BE2C (cell line): Measurements from ENCODE around the gene MYL5.

ENCODE experiments used
- DNase-seq: peaks from one replicate; pipeline ENCODE4 v3.0.0-alpha.2; 2020
- H3K27me3 ChIP-seq: fragments of 250-450 bp; sonication (Bioruptor Pico); 2 replicates; pipeline ENCODE4 v1.5.1; 2020; ENCODE audit warnings: mild to moderate bottlenecking
- H3K36me3 ChIP-seq: fragments of 250-450 bp; sonication (Bioruptor Pico); 2 replicates; pipeline ENCODE4 v1.5.1; 2020; ENCODE audit warnings: mild to moderate bottlenecking
- H3K4me1 ChIP-seq: fragments of 250-450 bp; sonication (Bioruptor Pico); 2 replicates; pipeline ENCODE4 v1.5.1; 2020
- H3K4me3 ChIP-seq: 2 replicates; pipeline ENCODE4 v1.5.1; 2011; ENCODE audit warnings: low read depth, low read length
- H3K9me3 ChIP-seq: fragments of 250-450 bp; sonication (Bioruptor Pico); 2 replicates; pipeline ENCODE4 v1.5.1; 2020
- TF ChIP-seq, protein P1 (sequence below): IDR thresholded peaks from 2 replicates; pipeline ENCODE4 v1.5.1; 2012; ENCODE audit warnings: mild to moderate bottlenecking, low read depth, low read length

The MYL5 gene

DNA sequence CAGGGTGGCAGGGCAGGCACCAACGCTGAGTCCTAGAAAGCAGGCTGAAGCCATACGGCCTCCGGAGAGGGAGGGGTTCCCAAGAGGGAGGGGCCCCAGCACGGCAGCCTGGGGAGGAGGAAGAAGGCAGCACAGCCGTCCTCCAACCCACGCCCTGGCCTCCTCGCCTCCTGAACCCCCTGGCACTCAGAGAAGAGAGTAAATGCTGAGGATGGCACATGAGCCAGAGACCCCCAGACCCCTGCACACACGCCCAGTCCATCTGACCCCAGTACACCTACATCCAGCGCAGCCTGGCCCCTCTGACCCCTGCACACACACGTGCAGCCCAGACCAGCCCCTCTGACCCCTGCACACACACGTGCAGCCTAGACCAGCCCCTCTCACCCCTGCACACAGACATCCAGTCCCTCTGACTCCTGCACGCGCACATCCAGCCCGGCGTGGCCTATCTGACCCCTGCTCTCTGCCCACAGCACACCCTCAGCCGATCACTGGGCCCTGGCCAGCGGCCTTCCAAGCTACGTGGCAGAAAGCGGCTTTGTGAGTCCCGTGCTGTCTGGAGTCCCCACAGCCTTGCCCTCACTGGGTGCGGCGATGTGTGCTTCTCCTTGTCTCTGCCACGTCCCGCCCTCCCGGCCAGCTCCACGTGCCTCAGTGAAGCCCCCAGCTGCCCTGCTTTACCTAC lies 18.7 kb upstream of the MYL5 start:
- TF ChIP-seq, protein P1, sequence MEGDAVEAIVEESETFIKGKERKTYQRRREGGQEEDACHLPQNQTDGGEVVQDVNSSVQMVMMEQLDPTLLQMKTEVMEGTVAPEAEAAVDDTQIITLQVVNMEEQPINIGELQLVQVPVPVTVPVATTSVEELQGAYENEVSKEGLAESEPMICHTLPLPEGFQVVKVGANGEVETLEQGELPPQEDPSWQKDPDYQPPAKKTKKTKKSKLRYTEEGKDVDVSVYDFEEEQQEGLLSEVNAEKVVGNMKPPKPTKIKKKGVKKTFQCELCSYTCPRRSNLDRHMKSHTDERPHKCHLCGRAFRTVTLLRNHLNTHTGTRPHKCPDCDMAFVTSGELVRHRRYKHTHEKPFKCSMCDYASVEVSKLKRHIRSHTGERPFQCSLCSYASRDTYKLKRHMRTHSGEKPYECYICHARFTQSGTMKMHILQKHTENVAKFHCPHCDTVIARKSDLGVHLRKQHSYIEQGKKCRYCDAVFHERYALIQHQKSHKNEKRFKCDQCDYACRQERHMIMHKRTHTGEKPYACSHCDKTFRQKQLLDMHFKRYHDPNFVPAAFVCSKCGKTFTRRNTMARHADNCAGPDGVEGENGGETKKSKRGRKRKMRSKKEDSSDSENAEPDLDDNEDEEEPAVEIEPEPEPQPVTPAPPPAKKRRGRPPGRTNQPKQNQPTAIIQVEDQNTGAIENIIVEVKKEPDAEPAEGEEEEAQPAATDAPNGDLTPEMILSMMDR: no peak
- no peak overlapping the region for H3K4me3 ChIP-seq

DNA sequence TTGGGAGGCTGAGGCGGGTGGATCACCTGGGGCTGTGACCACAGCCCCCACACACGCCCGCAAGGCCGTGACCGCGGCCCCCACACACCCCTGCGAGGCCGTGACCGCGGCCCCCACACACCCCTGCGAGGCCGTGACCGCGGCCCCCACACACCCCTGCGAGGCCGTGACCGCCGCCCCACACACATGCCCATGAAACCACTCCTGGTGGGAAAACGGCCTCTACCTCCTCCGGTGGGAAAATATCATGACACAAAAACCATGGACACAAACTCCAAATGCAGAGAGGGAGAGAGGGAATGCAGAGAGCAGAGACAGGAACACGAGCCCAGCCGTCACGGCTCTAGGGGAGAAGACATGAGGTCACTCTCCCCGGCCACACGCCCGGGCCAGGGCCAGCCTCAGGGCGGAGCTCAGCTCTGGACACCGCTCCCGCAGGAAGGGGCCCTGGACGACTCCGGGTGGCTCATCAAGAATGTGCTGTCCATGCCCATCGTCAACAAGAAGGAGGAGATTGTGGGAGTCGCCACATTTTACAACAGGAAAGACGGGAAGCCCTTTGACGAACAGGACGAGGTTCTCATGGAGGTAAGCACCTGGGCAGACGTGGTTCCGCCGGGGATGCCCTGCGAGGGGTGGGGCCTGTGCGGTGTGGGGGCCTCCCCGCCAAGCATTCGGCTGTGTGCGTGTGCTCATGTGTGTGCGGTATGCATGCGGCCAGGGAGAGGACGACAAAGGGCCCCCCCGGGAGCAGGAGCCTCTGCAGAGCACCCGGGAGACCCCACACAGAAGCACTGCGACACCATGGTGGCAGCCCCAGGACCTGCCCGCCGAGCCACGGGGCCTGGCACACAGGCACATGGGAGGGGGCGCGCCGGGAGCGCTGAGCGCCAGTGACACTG lies 17.7 kb upstream of the MYL5 start:
- Histone ChIP-seq H3K9me3 (no peaks in the 10 kb centered on the region; the same call in 1 of the 2 replicates), H3K4me1 (no peaks in the 10 kb centered on the region), H3K4me3 (no peak overlapping the region), H3K36me3 (no peaks in the 10 kb centered on the region), H3K27me3 (peaks cover 2% of the 10 kb centered on the region)
- TF ChIP-seq, protein P1: no peak
- DNase-seq: no peak

More for the DNA sequence above, 18.7 kb upstream of the MYL5 start:
- H3K36me3 ChIP-seq: no peaks in the 10 kb centered on the region
- DNase-seq: no peak
- no peaks in the 10 kb centered on the region; the same call in 1 of the 2 replicates for H3K9me3 ChIP-seq
- H3K4me1 ChIP-seq: no peaks in the 10 kb centered on the region
- peaks cover 8% of the 10 kb centered on the region for H3K27me3 ChIP-seq

DNA sequence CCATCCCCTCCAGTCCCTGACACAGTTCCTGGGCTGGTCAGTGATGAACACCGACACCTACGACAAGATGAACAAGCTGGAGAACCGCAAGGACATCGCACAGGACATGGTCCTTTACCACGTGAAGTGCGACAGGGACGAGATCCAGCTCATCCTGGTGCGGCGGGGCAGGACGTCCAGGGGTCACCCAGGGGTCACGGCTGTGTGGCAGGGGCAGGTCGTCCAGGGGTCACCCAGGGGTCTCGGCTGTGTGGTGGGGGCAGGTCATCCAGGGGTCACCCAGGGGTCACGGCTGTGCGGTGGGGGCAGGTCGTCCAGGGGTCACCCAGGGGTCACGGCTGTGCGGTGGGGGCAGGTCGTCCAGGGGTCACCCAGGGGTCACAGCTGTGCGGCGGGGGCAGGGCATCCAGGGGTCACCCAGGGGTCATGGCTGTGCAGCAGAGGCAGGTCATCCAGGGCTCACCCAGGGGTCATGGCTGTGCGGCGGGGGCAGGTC lies 17.0 kb upstream of the MYL5 start:
- Histone ChIP-seq H3K9me3 (no peaks in the 10 kb centered on the region; the same call in 1 of the 2 replicates), H3K27me3 (no peaks in the 10 kb centered on the region), H3K4me3 (no peak overlapping the region), H3K4me1 (no peaks in the 10 kb centered on the region), H3K36me3 (no peaks in the 10 kb centered on the region)
- no peak for DNase-seq
- TF ChIP-seq, protein P1: no peak

DNA sequence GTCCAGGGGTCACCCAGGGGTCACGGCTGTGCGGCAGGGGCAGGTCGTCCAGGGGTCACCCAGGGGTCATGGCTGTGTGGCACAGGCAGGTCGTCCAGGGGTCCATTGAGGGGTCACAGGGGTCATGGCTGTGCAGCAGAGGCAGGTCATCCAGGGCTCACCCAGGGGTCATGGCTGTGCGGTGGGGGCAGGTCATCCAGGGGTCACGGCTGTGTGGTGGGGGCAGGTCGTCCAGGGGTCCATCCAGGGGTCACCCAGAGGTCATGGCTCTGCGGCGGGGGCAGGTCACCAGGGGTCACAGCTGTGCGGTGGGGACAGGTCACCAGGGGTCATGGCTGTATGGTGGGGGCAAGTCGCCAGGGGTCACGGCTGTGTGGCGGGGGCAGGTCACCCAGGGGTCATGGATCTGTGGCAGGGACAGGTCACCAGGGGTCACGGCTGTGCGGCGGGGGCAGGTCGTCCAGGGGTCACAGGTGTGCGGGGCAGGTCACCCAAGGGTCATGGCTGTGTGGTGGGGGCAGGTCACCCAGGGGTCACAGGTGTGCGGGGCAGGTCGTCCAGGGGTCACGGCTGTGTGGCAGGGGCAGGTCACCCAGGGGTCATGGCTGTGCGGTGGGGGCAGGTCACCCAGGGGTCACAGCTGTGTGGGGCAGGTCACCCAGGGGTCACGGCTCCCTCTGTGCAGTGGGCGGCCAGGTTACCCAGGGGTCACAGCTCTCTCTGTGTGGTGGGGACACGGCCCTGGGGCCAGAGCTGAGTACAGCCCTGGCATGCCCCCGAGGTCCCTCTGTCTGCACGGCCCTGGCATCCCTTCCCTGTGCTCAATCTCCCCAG lies 16.3 kb upstream of the MYL5 start:
- no peaks in the 10 kb centered on the region for H3K4me1 ChIP-seq
- no peaks in the 10 kb centered on the region for H3K27me3 ChIP-seq
- no peaks in the 10 kb centered on the region; the same call in 1 of the 2 replicates for H3K9me3 ChIP-seq
- H3K4me3 ChIP-seq: no peak overlapping the region
- no peak for DNase-seq
- TF ChIP-seq, protein P1: no peak
- H3K36me3 ChIP-seq: no peaks in the 10 kb centered on the region

DNA sequence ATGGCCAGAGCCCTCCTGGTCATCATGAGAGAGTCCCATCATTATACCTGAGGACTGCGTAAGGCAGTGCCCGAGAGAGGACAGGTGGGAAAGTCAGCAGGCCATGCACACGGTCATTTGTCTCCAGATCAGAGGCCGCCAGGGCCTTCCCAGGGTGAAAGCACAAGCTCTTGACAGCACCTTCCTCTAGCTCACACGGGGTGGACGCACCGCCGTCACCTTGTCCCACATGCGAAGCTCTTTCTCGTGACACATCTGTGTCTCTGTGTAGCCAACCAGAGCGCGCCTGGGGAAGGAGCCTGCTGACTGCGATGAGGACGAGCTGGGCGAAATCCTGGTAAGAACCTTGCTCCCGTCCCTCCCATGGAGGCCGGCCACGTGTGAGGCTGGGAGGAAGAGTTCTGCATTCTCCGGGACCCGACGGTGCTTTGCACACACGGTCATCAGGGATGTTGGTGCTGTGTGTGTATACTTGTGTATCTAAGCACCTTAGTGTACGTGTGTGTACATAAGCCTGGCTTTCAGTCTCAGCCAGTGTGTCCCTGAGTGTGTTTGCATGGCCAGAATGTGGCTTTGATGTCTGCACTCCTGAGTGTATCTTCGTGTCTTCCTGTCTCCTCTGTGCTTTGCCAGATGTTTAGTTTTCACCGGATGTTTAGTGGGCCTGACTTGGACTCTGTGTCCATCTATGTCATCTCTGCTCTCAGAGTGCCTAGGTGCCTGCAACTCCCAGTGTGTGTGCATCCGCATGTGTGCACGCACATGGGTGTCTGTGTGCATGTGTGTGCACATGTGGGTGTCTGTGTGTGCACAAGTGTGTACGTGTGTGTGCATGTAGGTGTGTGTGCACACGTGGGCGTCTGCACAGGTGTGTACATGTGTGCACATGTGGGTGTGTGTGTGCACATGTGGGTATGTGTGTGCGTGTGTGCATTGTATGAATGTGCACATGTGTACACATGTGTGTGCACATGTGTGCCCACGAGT lies 15.4 kb upstream of the MYL5 start:
- Histone ChIP-seq H3K36me3 (no peaks in the 10 kb centered on the region), H3K27me3 (no peaks in the 10 kb centered on the region), H3K4me1 (no peaks in the 10 kb centered on the region), H3K9me3 (no peaks in the 10 kb centered on the region; the same call in 1 of the 2 replicates), H3K4me3 (no peak overlapping the region)
- no peak for DNase-seq
- TF ChIP-seq, protein P1: no peak
